GM21737 (cell line): Measurements from ENCODE around the gene TCP11L2.
"Not testable (repeated sequence)": the region's sequence is repeated elsewhere in the genome, so short reads cannot be mapped to it uniquely, and the experiment has no call there.

Source experiments
- ATAC-seq: cut with Tn5 transposase; IDR thresholded peaks from one replicate; pipeline ENCODE4 v1.9.1; 2021; ENCODE audit warnings: mild to moderate bottlenecking, moderate library complexity; ENCODE audit not compliant: unreplicated experiment

TCP11L2 gene

DNA sequence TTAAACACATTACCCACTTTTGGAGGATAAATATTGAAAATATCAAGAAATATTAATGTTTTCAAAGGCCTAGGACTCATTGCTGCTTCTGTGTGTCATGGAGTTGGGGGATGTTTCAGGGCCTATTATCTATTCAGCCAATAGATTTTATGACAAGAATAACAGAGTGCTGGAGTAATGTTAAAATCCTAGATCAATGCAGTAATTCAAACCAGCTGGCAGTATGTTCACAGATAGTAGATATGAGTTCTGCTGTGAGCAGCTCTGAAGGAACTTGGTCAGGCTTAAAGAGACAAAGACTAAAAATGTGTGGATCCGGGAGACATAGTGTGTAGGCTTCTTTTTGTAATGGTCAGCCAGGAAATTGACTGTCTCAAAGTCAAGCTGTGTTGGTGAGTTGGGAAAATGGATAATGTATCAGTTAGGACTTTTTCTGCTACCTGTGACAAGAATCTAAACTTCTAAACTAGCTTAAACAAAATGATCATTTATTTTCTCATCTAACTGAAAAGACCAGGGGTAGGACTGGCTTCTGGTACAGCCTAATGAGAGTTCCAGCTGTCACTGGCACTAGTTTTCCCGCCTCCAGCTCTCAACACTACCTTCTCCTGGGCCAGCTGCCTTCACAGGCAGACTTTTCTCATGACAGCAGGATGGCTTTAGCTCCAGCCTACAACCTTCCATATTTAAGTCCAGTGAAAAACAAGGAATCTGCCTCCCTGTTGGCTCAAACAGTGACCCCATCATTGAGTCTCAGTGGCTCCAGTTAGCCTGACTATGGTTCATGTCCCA lies 38.7 kb downstream of the TCP11L2 start:
- no peak for ATAC-seq

DNA sequence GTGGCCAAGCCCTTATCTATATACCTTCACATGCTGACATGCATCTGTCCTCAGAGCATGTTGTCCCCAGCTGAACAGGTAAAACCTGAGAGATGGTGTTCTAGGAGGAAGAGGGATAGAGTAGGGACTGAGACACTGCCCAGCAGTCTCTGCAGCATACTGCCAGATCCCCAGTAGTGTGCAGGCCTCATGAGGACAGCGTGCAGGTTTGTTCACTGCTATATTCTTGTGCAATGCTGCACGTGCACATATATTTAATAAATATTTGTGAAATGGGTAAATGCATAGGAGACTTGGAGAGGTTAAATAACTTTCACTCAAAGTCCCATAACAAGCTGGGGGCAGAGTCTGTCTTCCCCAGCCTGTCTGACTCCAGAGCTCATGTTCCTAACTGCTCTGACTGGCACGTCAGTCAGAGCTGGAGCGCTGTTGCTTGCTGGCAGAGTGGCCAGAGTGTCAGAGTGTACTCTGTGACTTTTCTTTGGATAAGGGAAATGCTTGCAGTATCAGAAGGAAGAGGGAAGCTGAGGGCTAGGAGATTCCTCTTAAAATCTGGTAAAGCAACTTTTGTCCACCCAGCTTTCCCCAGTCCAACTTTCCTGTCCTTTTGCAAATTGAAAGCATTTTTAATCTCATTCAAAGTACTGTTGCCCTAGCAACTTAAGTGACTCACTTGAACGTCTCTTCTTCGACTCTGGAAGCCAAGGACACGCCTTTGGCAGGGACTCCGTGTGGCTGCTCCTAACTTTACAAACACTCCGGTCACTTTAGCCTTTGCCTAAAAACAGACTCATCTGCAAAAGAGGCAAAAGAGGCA lies 40.1 kb downstream of the TCP11L2 start:
- no peak for ATAC-seq

GRCh38 chr12:106343214-106343528 lies 40.6 kb downstream of the TCP11L2 start:
- ATAC-seq = no peak

DNA sequence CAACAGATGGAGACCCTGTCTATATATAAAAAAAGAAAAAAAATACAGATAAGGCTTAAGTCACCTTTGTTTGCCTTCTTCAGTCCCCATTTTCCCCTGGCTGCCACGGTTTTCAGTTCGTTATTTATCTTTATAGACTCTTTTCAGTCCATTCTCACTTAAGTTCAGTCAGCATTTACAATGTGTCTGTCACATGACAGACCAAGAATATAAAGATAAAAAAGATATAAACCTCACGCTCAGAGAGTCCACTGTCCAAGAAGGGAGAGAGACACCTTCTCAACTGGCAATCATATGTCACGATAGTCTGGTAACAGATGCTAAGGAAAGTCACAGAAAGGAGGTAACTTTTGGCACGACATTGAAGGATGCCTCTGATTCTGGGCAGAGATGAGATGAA lies 41.6 kb downstream of the TCP11L2 start:
- ATAC-seq = no peak

DNA sequence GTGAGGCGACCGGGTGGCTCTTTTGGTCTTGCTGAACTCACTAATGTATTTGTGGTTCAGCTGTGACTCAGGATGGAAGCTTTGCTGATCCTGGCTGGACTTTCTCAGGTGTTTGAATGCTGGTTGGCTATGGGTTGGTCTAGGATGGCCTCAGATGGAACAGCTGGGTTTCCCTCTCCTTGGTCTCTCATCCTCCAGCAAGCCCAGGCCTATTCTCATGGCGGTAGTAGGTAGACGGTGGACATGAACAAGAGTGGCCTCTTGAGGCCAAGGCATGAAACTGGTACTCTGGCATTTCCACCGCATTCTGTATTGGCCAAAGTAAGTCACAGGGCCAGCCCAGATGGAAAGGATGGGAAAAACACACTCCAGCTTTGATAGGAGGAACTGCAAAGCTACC lies 43.2 kb downstream of the TCP11L2 start:
- ATAC-seq = no peak

DNA sequence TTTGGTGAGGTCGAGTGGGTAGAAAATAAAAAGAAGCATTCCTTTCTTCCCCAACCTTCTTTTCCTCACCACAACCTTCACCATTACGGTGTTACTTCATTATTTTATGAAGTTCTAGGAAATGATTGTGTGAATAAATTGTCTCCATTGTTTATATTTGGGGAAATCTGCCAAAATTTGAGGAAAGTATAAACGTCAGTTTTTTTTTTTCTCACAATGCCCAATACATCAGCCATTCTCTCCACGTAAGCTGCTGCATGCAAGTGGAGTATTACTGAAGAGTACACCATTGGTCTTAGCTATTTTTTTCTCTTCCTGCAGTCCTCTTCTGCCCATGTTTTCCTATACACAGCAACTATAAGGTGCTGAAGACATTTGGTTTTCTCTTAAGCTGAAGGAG lies 45.9 kb downstream of the TCP11L2 start:
- no peak for ATAC-seq

DNA sequence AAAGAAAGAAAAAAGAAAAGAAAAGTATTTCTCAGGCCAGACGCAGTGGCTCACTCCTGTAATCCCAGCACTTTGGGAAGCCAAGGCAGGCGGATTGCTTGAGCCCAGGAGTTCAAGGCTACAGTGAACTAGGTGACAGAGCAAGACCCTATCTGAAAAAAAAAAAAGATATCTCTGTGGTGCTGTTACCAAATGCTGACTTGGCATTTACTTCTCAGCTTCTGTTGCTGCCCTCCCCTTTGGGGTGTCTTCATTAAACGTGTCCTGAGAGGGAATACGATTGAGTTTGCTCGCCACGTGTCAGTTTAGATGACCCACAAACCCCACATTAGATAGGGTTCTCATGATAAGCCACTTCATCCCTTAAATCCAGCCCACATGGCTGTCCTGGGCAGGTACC lies 50.6 kb downstream of the TCP11L2 start:
- no peak for ATAC-seq

- ATAC-seq = peak; percentile 90
These were observed 55.2 kb downstream of the TCP11L2 start, which contains the start of gene POLR3B for GRCh38 chr12:106357549-106358395. POLR3B (plus strand) TSS chr12:106357748; CDS start chr12:106357880, 132 bp downstream.

DNA sequence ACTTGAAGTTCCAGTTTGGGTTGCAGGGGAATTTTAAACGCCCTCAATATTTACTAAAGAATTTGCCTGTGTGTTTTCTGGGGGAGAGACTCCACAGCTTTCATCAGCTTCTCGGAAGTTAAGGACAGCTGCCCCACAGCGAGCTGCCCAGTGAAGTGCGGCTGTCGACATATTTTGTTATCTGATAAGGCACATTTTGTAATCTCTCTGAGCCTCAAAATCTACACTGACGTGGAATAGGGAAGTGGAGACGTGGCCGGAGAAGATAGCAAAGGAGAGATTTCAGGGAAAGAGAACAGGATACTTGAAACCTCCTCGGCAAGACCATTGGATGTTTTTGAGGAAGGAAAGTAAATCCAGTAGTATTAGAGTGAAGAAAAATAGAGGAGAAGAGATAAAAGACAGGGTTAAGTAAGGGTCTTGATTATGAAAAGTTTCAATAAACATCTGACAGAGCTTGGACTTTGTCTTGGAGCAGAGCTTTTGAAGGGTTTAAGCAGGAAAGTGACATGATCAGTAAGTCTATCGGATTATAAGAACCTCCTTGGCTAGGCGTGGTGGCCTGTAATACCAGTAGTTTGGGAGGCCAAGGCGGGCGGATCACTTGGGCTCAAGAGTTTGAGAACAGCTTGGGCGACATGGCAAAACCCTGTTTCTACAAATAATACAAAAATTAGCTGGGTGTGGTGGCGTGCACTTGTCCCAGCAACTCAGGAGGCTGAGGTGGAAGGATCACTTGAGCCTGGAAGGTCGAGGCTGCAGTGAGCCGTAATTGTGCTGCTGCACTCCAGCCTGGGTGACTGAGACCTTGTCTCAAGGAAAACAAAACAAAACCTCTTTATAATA lies 56.1 kb downstream of the TCP11L2 start:
- peak; percentile 14 for ATAC-seq

DNA sequence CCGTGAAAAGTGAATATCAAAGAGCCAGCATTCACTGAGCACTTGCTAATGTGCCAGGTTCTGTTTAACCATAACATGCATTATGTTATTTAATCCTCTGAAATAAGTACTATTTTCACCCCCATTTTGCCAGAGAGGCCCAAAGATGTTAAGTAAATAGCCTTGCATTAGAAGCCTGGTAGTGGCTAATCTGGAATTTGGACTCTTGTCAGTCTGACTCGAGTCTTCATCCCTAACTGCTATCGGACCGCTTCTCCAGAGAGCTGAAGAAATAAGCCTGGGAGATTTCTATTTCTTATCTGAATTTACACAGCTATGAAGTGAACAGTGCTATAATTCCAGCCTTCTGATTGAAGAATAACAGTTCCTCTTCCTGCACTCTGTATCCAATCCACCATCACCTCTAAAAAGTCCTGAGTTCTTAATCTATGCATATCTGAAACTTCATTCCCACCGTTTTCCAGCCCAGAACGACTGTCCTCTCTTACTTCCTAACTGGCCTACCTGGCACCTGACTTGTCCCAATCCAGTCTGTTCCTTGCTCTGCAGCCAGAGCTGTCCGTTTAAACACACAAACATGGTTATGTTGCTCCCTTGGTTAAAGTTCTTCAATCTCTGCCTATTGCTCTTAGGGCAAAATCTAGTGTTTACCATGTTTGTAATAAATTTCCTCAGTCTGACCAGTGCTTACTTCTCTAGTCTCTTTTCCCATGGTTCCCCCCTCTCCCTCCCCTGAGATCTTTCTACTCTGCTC lies 57.3 kb downstream of the TCP11L2 start:
- no peak for ATAC-seq

- ATAC-seq = no peak
These were observed 58.0 kb downstream of the TCP11L2 start for GRCh38 chr12:106360400-106360994.

DNA sequence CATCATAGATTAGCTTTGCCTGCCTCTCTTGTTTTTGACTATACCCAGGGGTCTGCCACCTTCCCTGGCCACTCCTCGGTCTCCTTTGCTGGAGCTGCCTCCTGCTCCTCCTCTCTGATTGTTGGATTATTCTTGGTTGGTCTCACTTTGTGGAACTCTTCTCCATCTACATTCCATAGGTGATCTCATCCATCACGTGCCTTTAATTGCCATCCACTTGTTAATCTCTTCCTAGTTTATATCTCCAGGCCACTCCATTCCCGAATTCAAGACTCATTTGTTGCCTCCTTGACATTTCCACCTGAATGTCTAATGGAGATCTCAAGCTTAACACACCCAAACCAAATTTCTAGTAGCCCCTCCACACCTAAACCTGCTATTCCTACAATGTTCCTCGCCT lies 60.4 kb downstream of the TCP11L2 start:
- no peak for ATAC-seq

DNA sequence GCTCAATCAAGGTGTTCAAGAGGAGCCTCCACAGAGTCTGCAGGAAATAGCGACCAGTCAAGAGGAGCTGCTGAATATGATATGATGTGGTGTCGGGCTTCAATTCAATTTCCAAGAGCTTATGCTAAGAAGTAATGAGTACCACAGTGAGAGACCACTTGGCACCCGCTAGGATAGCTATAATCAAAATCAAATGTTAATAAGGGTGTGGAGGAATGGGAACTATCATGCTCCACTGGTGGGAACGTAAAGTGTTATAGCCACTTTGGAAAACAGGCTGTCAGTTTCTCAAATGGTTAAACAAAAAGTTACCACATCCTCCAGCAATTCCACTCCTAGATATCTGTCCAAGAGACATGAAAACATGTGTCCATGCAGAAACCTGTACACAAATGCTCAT lies 61.7 kb downstream of the TCP11L2 start:
- ATAC-seq = no peak

- no peak for ATAC-seq
These were observed 67.3 kb downstream of the TCP11L2 start for GRCh38 chr12:106369624-106370346.

- no peak for ATAC-seq
These were observed 76.3 kb downstream of the TCP11L2 start for GRCh38 chr12:106378788-106379187.

- no peak for ATAC-seq
These were observed 78.4 kb downstream of the TCP11L2 start for GRCh38 chr12:106380954-106381353.

- ATAC-seq = not testable (repeated sequence)
These were observed 79.3 kb downstream of the TCP11L2 start for GRCh38 chr12:106381866-106382265.

DNA sequence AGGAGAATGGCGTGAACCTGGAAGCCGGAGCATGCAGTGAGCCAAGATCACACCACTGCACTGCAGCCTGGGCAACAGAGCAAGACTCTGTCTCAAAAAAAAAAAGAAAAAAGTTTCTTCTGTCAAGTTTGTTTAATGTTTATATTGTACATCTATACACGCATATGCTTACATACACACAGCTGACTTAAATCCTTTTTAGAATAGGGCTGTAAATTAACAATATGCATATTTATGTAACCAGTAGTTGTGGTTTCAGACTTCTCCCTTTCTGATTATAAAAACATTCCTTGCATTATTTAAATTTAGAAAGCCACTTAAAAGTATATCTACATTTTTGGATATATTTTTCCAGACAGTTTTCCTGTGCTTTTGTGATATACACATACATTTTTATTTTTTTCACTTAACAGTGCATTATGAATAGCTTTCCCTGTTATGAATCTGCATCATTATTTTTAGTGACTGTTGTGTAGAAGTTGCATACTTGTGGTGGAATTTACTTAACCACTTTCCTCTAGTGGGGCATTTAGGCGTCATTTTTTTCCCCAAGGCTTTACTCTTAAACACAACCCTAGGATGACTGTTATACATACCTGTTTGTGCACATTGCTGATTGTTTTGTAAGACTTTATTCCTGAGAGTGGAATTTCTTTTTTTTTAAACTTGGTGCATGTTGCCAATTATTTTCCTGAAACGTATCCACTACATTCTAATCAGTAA lies 84.4 kb downstream of the TCP11L2 start:
- ATAC-seq = no peak
